ENCODE results near the gene NLRP10. TPM values are rescaled to one million over a fixed set of nuclear protein-coding genes. Genes with fewer than 3 reads are reported as not detected.

NLRP10 gene
- total RNA-seq, 1 donor from 2014 or later, result not detected

GRCh38 chr11:7982582-7983119 is 17.4 kb upstream of the NLRP10 start:
- no peak for TF ChIP-seq CTCF (IDR thresholded peaks at IDR 0.05; ENCODE audit: insufficient read depth, low read length, poor library complexity, severe bottlenecking)
- Histone ChIP-seq H3K4me3 (ENCODE audit: low read depth, low read length) (no peak overlapping the region), H3K27me3 (ENCODE audit: control insufficient read depth, insufficient read depth, low read length) (no peaks in the 10 kb centered on the region), H3K36me3 (ENCODE audit: control insufficient read depth, insufficient read depth, low read length) (no peaks in the 10 kb centered on the region)
- no peak for DNase-seq (ENCODE audit: low read depth)

DNA sequence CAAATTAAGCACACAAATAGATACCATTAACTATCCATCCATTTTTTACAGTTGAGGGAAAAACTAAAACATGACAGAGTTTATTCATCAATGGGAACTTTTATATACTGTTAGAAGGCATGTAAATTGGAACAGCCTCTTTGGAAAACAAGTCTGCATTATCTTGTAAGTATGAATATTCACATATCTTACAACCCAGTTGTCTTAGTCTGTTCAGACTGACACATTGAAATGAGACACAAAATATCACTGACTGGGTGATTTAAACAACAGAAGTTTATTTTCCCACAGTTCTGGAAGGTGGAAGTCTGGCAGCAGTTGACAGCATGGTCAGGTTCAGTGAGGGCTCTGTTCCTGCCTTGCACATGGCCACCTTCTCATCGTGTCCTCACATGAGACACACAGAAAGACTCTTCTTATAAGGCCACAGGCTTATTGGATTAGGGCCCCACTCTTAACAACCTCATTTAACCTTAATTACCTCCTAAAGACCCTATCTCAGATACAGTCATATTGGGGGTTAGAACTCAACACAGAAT is 16.4 kb upstream of the NLRP10 start:
- no peaks in the 10 kb centered on the region for H3K27me3 ChIP-seq (ENCODE audit: control insufficient read depth, insufficient read depth, low read length)
- no peak for TF ChIP-seq CTCF (IDR thresholded peaks at IDR 0.05; ENCODE audit: insufficient read depth, low read length, poor library complexity, severe bottlenecking)
- no peak overlapping the region for H3K4me3 ChIP-seq (ENCODE audit: low read depth, low read length)
- H3K36me3 ChIP-seq (ENCODE audit: control insufficient read depth, insufficient read depth, low read length), result no peaks in the 10 kb centered on the region
- no peak for DNase-seq (ENCODE audit: low read depth)

GRCh38 chr11:7977232-7977917 is 12.1 kb upstream of the NLRP10 start:
- no peak for TF ChIP-seq CTCF (IDR thresholded peaks at IDR 0.05; ENCODE audit: insufficient read depth, low read length, poor library complexity, severe bottlenecking)
- peak; percentile 34 for DNase-seq (ENCODE audit: low read depth)
- Histone ChIP-seq H3K36me3 (ENCODE audit: control insufficient read depth, insufficient read depth, low read length) (no peaks in the 10 kb centered on the region), H3K27me3 (ENCODE audit: control insufficient read depth, insufficient read depth, low read length) (no peaks in the 10 kb centered on the region), H3K4me3 (ENCODE audit: low read depth, low read length) (no peak overlapping the region)

DNA sequence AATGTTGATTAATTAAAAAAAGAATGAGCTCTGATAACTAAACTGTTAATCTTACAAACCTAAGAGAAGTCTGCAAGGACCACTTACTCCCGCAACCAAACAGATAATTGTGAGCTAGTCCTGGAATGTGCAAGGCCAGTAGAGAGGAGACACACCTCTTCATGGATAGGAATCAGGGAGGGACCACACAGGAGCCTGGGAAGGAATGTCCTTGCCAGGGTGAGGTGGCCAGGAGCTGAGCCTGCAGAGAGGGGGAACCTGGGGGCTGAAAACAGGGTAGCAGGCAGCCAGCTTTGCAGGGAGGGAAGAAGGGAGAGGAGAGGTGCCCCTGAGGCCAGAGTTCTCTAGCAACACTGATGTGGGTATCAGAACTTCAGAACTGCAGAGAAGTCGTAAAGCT is 9.4 kb upstream of the NLRP10 start:
- TF ChIP-seq CTCF (IDR thresholded peaks at IDR 0.05; ENCODE audit: insufficient read depth, low read length, poor library complexity, severe bottlenecking), result no peak
- DNase-seq (ENCODE audit: low read depth), result no peak
- Histone ChIP-seq H3K4me3 (ENCODE audit: low read depth, low read length) (no peak overlapping the region), H3K36me3 (ENCODE audit: control insufficient read depth, insufficient read depth, low read length) (no peaks in the 10 kb centered on the region), H3K27me3 (ENCODE audit: control insufficient read depth, insufficient read depth, low read length) (no peaks in the 10 kb centered on the region)

- no peak for TF ChIP-seq CTCF (IDR thresholded peaks at IDR 0.05; ENCODE audit: insufficient read depth, low read length, poor library complexity, severe bottlenecking)
- Histone ChIP-seq H3K4me3 (ENCODE audit: low read depth, low read length) (no peak overlapping the region), H3K36me3 (ENCODE audit: control insufficient read depth, insufficient read depth, low read length) (no peaks in the 10 kb centered on the region), H3K27me3 (ENCODE audit: control insufficient read depth, insufficient read depth, low read length) (no peaks in the 10 kb centered on the region)
- no peak for DNase-seq (ENCODE audit: low read depth)
Observed at GRCh38 chr11:7973011-7973410, 7.8 kb upstream of the NLRP10 start.
